HepG2 (cell line): ENCODE results near the gene MRPL10.

Experiments
- SETDB1 ChIP-seq: sonication (generic); formaldehyde crosslinking; IDR thresholded peaks from 2 replicates; pipeline ENCODE4 v1.5.1; 2020; ENCODE audit warnings: missing genetic modification reagents, mild to moderate bottlenecking, borderline replicate concordance
- ZBTB21 ChIP-seq: sonication (generic); formaldehyde crosslinking; IDR thresholded peaks from 2 replicates; pipeline ENCODE4 v1.4.0; 2020; ENCODE audit warnings: missing genetic modification reagents
- ZNF17 ChIP-seq: sonication (generic); formaldehyde crosslinking; IDR thresholded peaks from 2 replicates; pipeline ENCODE4 v1.5.0; 2020; ENCODE audit warnings: mild to moderate bottlenecking, missing genetic modification reagents
- TF ChIP-seq, protein P1 (sequence below): sonication (generic); formaldehyde crosslinking; IDR thresholded peaks from 2 replicates; pipeline ENCODE4 v1.4.0; 2020; ENCODE audit warnings: missing genetic modification reagents
- TF ChIP-seq, protein P2 (sequence below): sonication (generic); formaldehyde crosslinking; IDR thresholded peaks from 2 replicates; pipeline ENCODE4 v1.5.0; 2020; ENCODE audit warnings: mild to moderate bottlenecking, missing genetic modification reagents, moderate library complexity
- TF ChIP-seq, protein P3 (sequence below): sonication (generic); formaldehyde crosslinking; IDR thresholded peaks from 2 replicates; pipeline ENCODE4 v1.4.0; 2020; ENCODE audit warnings: missing genetic modification reagents

DNA sequence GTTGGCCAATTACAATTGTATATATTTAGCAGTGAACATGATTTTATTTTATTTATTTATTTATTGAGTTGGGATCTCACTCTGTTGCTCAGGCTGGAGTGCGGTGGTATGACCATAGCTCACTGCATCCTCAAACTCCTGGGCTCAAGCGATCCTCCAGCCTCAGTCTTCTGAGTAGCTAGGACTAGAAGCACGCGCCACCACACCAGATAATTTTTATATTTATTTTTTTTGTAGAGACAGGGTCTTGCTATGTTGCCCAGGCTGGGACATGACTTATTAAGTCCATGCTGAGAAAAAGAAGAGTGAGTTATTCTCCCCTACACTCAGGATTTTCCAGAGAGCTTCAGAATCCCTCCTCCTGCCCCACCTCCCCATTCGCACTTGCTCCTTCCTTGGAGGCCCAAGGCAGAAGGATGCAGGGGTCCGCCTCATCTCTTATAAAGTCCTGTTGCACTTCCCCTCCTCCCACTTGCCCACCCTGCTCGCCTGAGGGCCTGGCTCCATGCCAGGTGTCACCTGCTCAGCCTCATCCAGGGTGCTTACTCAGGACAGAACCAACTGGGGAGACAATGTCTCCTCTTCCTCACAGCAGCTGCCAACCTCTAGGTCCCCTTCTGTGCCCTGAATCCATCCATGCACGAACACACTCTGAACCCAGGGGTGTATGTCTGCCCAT is 48.6 kb upstream of the MRPL10 start:
- TF ChIP-seq, protein P1, sequence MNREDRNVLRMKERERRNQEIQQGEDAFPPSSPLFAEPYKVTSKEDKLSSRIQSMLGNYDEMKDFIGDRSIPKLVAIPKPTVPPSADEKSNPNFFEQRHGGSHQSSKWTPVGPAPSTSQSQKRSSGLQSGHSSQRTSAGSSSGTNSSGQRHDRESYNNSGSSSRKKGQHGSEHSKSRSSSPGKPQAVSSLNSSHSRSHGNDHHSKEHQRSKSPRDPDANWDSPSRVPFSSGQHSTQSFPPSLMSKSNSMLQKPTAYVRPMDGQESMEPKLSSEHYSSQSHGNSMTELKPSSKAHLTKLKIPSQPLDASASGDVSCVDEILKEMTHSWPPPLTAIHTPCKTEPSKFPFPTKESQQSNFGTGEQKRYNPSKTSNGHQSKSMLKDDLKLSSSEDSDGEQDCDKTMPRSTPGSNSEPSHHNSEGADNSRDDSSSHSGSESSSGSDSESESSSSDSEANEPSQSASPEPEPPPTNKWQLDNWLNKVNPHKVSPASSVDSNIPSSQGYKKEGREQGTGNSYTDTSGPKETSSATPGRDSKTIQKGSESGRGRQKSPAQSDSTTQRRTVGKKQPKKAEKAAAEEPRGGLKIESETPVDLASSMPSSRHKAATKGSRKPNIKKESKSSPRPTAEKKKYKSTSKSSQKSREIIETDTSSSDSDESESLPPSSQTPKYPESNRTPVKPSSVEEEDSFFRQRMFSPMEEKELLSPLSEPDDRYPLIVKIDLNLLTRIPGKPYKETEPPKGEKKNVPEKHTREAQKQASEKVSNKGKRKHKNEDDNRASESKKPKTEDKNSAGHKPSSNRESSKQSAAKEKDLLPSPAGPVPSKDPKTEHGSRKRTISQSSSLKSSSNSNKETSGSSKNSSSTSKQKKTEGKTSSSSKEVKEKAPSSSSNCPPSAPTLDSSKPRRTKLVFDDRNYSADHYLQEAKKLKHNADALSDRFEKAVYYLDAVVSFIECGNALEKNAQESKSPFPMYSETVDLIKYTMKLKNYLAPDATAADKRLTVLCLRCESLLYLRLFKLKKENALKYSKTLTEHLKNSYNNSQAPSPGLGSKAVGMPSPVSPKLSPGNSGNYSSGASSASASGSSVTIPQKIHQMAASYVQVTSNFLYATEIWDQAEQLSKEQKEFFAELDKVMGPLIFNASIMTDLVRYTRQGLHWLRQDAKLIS (CRISPR knock-in tag): no peak
- TF ChIP-seq, protein P2, sequence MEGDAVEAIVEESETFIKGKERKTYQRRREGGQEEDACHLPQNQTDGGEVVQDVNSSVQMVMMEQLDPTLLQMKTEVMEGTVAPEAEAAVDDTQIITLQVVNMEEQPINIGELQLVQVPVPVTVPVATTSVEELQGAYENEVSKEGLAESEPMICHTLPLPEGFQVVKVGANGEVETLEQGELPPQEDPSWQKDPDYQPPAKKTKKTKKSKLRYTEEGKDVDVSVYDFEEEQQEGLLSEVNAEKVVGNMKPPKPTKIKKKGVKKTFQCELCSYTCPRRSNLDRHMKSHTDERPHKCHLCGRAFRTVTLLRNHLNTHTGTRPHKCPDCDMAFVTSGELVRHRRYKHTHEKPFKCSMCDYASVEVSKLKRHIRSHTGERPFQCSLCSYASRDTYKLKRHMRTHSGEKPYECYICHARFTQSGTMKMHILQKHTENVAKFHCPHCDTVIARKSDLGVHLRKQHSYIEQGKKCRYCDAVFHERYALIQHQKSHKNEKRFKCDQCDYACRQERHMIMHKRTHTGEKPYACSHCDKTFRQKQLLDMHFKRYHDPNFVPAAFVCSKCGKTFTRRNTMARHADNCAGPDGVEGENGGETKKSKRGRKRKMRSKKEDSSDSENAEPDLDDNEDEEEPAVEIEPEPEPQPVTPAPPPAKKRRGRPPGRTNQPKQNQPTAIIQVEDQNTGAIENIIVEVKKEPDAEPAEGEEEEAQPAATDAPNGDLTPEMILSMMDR (CRISPR knock-in tag): no peak
- TF ChIP-seq ZNF17 (CRISPR knock-in tag) (no peak), ZBTB21 (CRISPR knock-in tag) (no peak), SETDB1 (no peak)
- TF ChIP-seq, protein P3, sequence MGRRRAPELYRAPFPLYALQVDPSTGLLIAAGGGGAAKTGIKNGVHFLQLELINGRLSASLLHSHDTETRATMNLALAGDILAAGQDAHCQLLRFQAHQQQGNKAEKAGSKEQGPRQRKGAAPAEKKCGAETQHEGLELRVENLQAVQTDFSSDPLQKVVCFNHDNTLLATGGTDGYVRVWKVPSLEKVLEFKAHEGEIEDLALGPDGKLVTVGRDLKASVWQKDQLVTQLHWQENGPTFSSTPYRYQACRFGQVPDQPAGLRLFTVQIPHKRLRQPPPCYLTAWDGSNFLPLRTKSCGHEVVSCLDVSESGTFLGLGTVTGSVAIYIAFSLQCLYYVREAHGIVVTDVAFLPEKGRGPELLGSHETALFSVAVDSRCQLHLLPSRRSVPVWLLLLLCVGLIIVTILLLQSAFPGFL: no peak
